Stomach (tissue), 9 donors: ENCODE data around the gene ENTPD8. TPM values are rescaled to one million over a fixed set of nuclear protein-coding genes. Genes with fewer than 3 reads are reported as not detected.

Source experiments
- DNase-seq, 2 donors: peaks; one replicate each; pipeline versions ENCODE4 v3.0.0 to v3.0.0-alpha.2; 2013 to 2019
- H3K27ac ChIP-seq, 5 donors: fragments of 200-600 bp in 4 of 5; sonication (generic) in 4 of 5; one replicate each; pipeline ENCODE4 v1.5.1; 2013 to 2019; ENCODE audit warnings: mild to moderate bottlenecking in 1 of 5, moderate library complexity in 1 of 5
- H3K27me3 ChIP-seq, 3 donors: fragments of 200-600 bp; sonication (generic); one replicate each; pipeline ENCODE4 v1.5.1; 2017 to 2019; ENCODE audit warnings: mixed run types in 1 of 3
- H3K36me3 ChIP-seq, 4 donors: fragments of 200-600 bp; sonication (generic); 1 replicate in 3 of 4; 2 replicates in 1 of 4; pipeline ENCODE4 v1.5.1; 2016 to 2019
- H3K4me1 ChIP-seq, 4 donors: fragments of 200-600 bp; sonication (generic); one replicate each; pipeline ENCODE4 v1.5.1; 2016 to 2019
- H3K4me3 ChIP-seq, 4 donors: fragments of 200-600 bp; sonication (generic) in 3 of 4; one replicate each; pipeline ENCODE4 v1.5.1; 2016 to 2019; ENCODE audit warnings: mild to moderate bottlenecking in 1 of 4
- H3K9me3 ChIP-seq, 4 donors: fragments of 200-600 bp; sonication (generic); one replicate each; pipeline ENCODE4 v1.5.1; 2016 to 2019
- CTCF ChIP-seq, 7 experiments: fragments of 450-650 bp in 4 of 7; fragments of 200-600 bp in 3 of 7; sonication (generic) in 3 of 7; IDR thresholded peaks; one replicate each; pipeline ENCODE4 v1.5.1; 2016 to 2019; ENCODE audit warnings: antibody characterized with exemption in 7 of 7, control low read depth in 2 of 7, mild to moderate bottlenecking in 1 of 7
- EP300 ChIP-seq: sonication (generic); formaldehyde crosslinking; IDR thresholded peaks from one replicate; pipeline ENCODE4 v1.6.1; 2017; ENCODE audit warnings: antibody characterized with exemption
- POLR2A ChIP-seq, 4 donors: fragments of 450-650 bp; IDR thresholded peaks; one replicate each; pipeline ENCODE4 v1.6.1; 2016; ENCODE audit warnings: antibody characterized with exemption in 4 of 4, control low read depth in 2 of 4, mild to moderate bottlenecking in 1 of 4, moderate library complexity in 1 of 4
- POLR2AphosphoS5 ChIP-seq, 3 donors: sonication (generic); formaldehyde crosslinking; IDR thresholded peaks; one replicate each; pipeline ENCODE4 v1.6.1; 2016; ENCODE audit warnings: antibody characterized with exemption in 3 of 3
- WGBS, 5 donors: extraction: QIAGEN DNeasy Blood & Tissue Kit in 3 of 5; methylation state at CpG; one replicate each; pipeline versions ENCODE4 v1.1.5 to v1.1.7; 2013 to 2018; 5-methylcytosine and 5-hydroxymethylcytosine counted together
- intact Hi-C: fragments of 100-400 bp; cut with DNase I; formaldehyde crosslinking; loops from one replicate; pipeline ENCODE4 v1.15.1; 2023; ENCODE audit warnings: low total_unique reads
- polyA plus RNA-seq, 3 donors: library from polyadenylated mRNA; stranded (reverse); fragments of 200-250 nt; gene quantifications; one replicate each; pipeline ENCODE4 v1.2.3, GENCODE V29; 2013
- total RNA-seq, 5 donors: library from RNA; depleted of rRNA; stranded (reverse); fragments of >200 nt; gene quantifications; one replicate each; pipeline versions ENCODE4 v1.1.0 to v1.2.3, GENCODE V29; 2014 to 2016
- donor health status: healthy with polysubstance abuse.
- donor health status: Bipolar disorder and iron deficiency.
- donor health status: healthy.

Gene ENTPD8
- total and polyA plus RNA-seq, 8 donors = 0.89 to 37.9 (median 6.8) TPM

GRCh38 chr9:137431416-137431931 lies 9.7 kb downstream of the ENTPD8 start:
- H3K4me3 ChIP-seq = no peak overlapping the region
- peaks cover 0 to 9% (median 0%) of the 10 kb centered on the region in 3 donors for H3K27me3 ChIP-seq
- no peaks in the 10 kb centered on the region for H3K9me3 ChIP-seq
- no peak for TF ChIP-seq CTCF (IDR thresholded peaks at IDR 0.05)
- intact Hi-C loops = no loop called here
- peaks cover 22 to 48% (median 40%) of the 10 kb centered on the region in 4 donors for H3K4me1 ChIP-seq
- no peak overlapping the region for H3K27ac ChIP-seq
- DNase-seq = no peak
- peaks cover 0 to 3% (median 0%) of the 10 kb centered on the region in 4 donors for H3K36me3 ChIP-seq
- 74 to 89% (median 85%) methylated on average over 6 to 21 of the region's 21 CpGs for WGBS, 5 donors

- 65 to 83% (median 77%) methylated on average over 21 to 27 of the region's 27 CpGs for WGBS, 5 donors
- H3K4me1 ChIP-seq = peaks cover 16 to 43% (median 34%) of the 10 kb centered on the region in 4 donors
- TF ChIP-seq EP300 (no peak), POLR2A (IDR thresholded peaks at IDR 0.05) (no peak), POLR2AphosphoS5 (IDR thresholded peaks at IDR 0.05) (no peak), CTCF (IDR thresholded peaks at IDR 0.05) (no peak)
- peaks cover 0 to 5% (median 0%) of the 10 kb centered on the region in 3 donors for H3K27me3 ChIP-seq
- intact Hi-C loops = no loop called here
- H3K9me3 ChIP-seq = no peaks in the 10 kb centered on the region
- DNase-seq = no peak
- H3K4me3 ChIP-seq = peak overlapping the region in 1 of 4 donors; percentile 11
- H3K36me3 ChIP-seq = peaks cover 0 to 3% (median 0%) of the 10 kb centered on the region in 4 donors
- H3K27ac ChIP-seq = no peak overlapping the region
These were observed 10.3 kb downstream of the ENTPD8 start for GRCh38 chr9:137430723-137431415.

- 41 to 61% (median 56%) methylated on average over 18 to 34 of the region's 34 CpGs for WGBS, 5 donors
- peaks cover 9 to 43% (median 33%) of the 10 kb centered on the region in 4 donors for H3K4me1 ChIP-seq
These were observed 11.0 kb downstream of the ENTPD8 start for GRCh38 chr9:137429974-137430722.

More at GRCh38 chr9:137429974-137430722, 11.0 kb downstream of the ENTPD8 start:
- TF ChIP-seq POLR2AphosphoS5 (IDR thresholded peaks at IDR 0.05) (no peak), CTCF (IDR thresholded peaks at IDR 0.05) (no peak), EP300 (no peak), POLR2A (IDR thresholded peaks at IDR 0.05) (no peak)
- intact Hi-C loops = no loop called here
- H3K9me3 ChIP-seq = no peaks in the 10 kb centered on the region
- H3K36me3 ChIP-seq = peaks cover 0 to 3% (median 0%) of the 10 kb centered on the region in 4 donors
- DNase-seq = peak in 1 of 2 donors; percentile 75
- H3K27me3 ChIP-seq = no peaks in the 10 kb centered on the region
- H3K27ac ChIP-seq = no peak overlapping the region
- peak overlapping the region in 1 of 4 donors; percentile 11 for H3K4me3 ChIP-seq
